B cell (primary cell): Measurements from ENCODE around the gene LTO1. TPM values are rescaled to one million over a fixed set of nuclear protein-coding genes. Genes with fewer than 3 reads are reported as not detected.

Experiments used
- ATAC-seq: fragments of 200-7000 bp; cut with Tn5 transposase; one replicate; pipeline ENCODE4 v1.10.0; 2021; ENCODE audit warnings: low read depth, mild to moderate bottlenecking, moderate number of reproducible peaks, moderate library complexity
- CTCF ChIA-PET: fragments of 350-600 bp; sonication (Branson Sonifier 250); formaldehyde crosslinking; loops from one replicate; lab custom pipeline; 2021; ENCODE audit warnings: antibody characterized with exemption, inconsistent platforms; lab: Charles Lee
- POLR2A ChIA-PET: fragments of 350-600 bp; sonication (Branson Sonifier 250); formaldehyde crosslinking; loops from one replicate; lab custom pipeline; 2021; ENCODE audit warnings: antibody characterized with exemption; lab: Charles Lee
- DNase-seq: peaks from one replicate; pipeline ENCODE4 v3.0.0; 2013
- H2AFZ ChIP-seq: 2 replicates; pipeline ENCODE4 v1.6.1; 2012; ENCODE audit warnings: mild to moderate bottlenecking, low read depth, low read length; ENCODE audit not compliant: insufficient read depth, poor library complexity, severe bottlenecking
- H3K27ac ChIP-seq, 2 donors: 1 replicate in 1 of 2; 2 replicates in 1 of 2; pipeline ENCODE4 v1.5.1; 2012 to 2013; ENCODE audit warnings: low read length in 2 of 2, mild to moderate bottlenecking in 2 of 2, moderate library complexity in 1 of 2
- H3K27me3 ChIP-seq, 4 experiments: fragments of 200-600 bp in 1 of 4; sonication (generic) in 1 of 4; replicated peaks in 1 of 4; 1 replicate in 2 of 4; 2 replicates in 2 of 4; pipeline versions ENCODE4 v1.6.1 to v1.7.0; 2013 to 2016; ENCODE audit warnings: low read length in 3 of 4, mild to moderate bottlenecking in 2 of 4, mixed read lengths in 1 of 4, moderate library complexity in 1 of 4; ENCODE audit not compliant: insufficient read depth in 4 of 4, control insufficient read depth in 3 of 4; ENCODE audit errors: control extremely low read depth in 1 of 4
- H3K36me3 ChIP-seq, 2 experiments: replicated peaks in 1 of 2; 1 replicate in 1 of 2; 2 replicates in 1 of 2; pipeline versions ENCODE4 v1.6.1 to v1.7.1; 2013; ENCODE audit warnings: low read length in 1 of 2; ENCODE audit not compliant: insufficient read depth in 2 of 2, control insufficient read depth in 1 of 2; ENCODE audit errors: control extremely low read depth in 1 of 2, extremely low read depth in 1 of 2
- H3K4me1 ChIP-seq, 2 donors: fragments of 200-600 bp in 1 of 2; sonication (generic) in 1 of 2; 1 replicate in 1 of 2; 2 replicates in 1 of 2; pipeline versions ENCODE4 v1.5.1 to v1.6.1; 2013 to 2017; ENCODE audit warnings: low read length in 2 of 2; ENCODE audit not compliant: control insufficient read depth in 2 of 2, insufficient read depth in 2 of 2
- H3K4me2 ChIP-seq: replicated peaks from 2 replicates; pipeline ENCODE3; 2012; ENCODE audit warnings: mild to moderate bottlenecking, low read depth, low read length; ENCODE audit not compliant: poor library complexity, severe bottlenecking
- H3K4me3 ChIP-seq, 5 experiments: fragments of 200-600 bp in 1 of 5; sonication (generic) in 1 of 5; 1 replicate in 3 of 5; 2 replicates in 2 of 5; pipeline versions ENCODE4 v1.5.1 to v1.7.0; 2011 to 2016; ENCODE audit warnings: low read length in 4 of 5, mild to moderate bottlenecking in 4 of 5, low read depth in 2 of 5, control low read depth in 1 of 5, moderate library complexity in 1 of 5; ENCODE audit not compliant: insufficient read depth in 1 of 5; ENCODE audit errors: control extremely low read depth in 1 of 5, extremely low read depth in 1 of 5
- H3K79me2 ChIP-seq: fragments of 200-600 bp; sonication (generic); one replicate; pipeline ENCODE4 v1.6.0; 2016; ENCODE audit warnings: low read length; ENCODE audit not compliant: control insufficient read depth, insufficient read depth
- H3K9ac ChIP-seq: fragments of 200-600 bp; sonication (generic); 2 replicates; pipeline ENCODE4 v1.6.1; 2017; ENCODE audit warnings: mild to moderate bottlenecking, low read length, moderate library complexity
- H3K9me3 ChIP-seq, 3 donors: one replicate each; pipeline versions ENCODE4 v1.6.1 to v1.7.1; 2013; ENCODE audit warnings: low read length in 2 of 3; ENCODE audit not compliant: control insufficient read depth in 2 of 3, insufficient read depth in 1 of 3; ENCODE audit errors: control extremely low read depth in 1 of 3
- H4K20me1 ChIP-seq: 2 replicates; pipeline ENCODE4 v1.6.0; 2012; ENCODE audit warnings: mild to moderate bottlenecking, low read length; ENCODE audit not compliant: insufficient read depth, control insufficient read depth, poor library complexity, severe bottlenecking
- H3K27ac Mint-ChIP-seq: one replicate; pipeline ENCODE4 v1.8.0; 2021; ENCODE audit warnings: mixed read lengths
- H3K27me3 Mint-ChIP-seq: one replicate; pipeline ENCODE4 v1.8.0; 2021; ENCODE audit warnings: mixed read lengths
- H3K4me1 Mint-ChIP-seq: one replicate; pipeline ENCODE4 v1.8.0; 2021; ENCODE audit warnings: mixed read lengths
- H3K4me3 Mint-ChIP-seq: one replicate; pipeline ENCODE4 v1.8.0; 2021; ENCODE audit warnings: mixed read lengths
- H3K9me3 Mint-ChIP-seq: one replicate; pipeline ENCODE4 v1.8.0; 2022; ENCODE audit warnings: mixed read lengths; ENCODE audit not compliant: insufficient read depth
- EZH2 ChIP-seq: IDR thresholded peaks from 2 replicates; pipeline ENCODE4 v1.6.1; 2012; ENCODE audit warnings: borderline replicate concordance, low read depth, mild to moderate bottlenecking, moderate library complexity, low read length; ENCODE audit not compliant: insufficient read depth, poor library complexity, severe bottlenecking
- WGBS: methylation state at CpG from one replicate; pipeline ENCODE4 v1.1.5; 2013; ENCODE audit warnings: missing lambda C conversion rate; ENCODE audit not compliant: insufficient coverage; 5-methylcytosine and 5-hydroxymethylcytosine counted together
- intact Hi-C: fragments of 100-400 bp; cut with micrococcal nuclease; formaldehyde crosslinking; loops from one replicate; pipeline ENCODE4 v1.10.0; 2022
- polyA plus RNA-seq: library from polyadenylated mRNA; depleted of rRNA; stranded (reverse); fragments of >200 nt; gene quantifications from 2 replicates; pipeline ENCODE4 v1.2.3, GENCODE V29; 2012
- total RNA-seq, 2 donors: library from RNA; stranded (reverse); fragments of 120-200 nt in 1 of 2; gene quantifications; 1 replicate in 1 of 2; 2 replicates in 1 of 2; pipeline versions ENCODE4 v1.2.3 to v1.2.4, GENCODE V29; 2013 to 2022
- TF ChIP-seq, protein P1 (sequence below): fragments of 200-600 bp; IDR thresholded peaks from one replicate; pipeline ENCODE4 v1.8.0; 2022; ENCODE audit warnings: antibody characterized with exemption, mild to moderate bottlenecking

The LTO1 gene
- total and polyA plus RNA-seq, 2 donors (not counting 1 experiment from before 2014, with no cell fraction given), result 44.4 to 68.8 TPM

DNA sequence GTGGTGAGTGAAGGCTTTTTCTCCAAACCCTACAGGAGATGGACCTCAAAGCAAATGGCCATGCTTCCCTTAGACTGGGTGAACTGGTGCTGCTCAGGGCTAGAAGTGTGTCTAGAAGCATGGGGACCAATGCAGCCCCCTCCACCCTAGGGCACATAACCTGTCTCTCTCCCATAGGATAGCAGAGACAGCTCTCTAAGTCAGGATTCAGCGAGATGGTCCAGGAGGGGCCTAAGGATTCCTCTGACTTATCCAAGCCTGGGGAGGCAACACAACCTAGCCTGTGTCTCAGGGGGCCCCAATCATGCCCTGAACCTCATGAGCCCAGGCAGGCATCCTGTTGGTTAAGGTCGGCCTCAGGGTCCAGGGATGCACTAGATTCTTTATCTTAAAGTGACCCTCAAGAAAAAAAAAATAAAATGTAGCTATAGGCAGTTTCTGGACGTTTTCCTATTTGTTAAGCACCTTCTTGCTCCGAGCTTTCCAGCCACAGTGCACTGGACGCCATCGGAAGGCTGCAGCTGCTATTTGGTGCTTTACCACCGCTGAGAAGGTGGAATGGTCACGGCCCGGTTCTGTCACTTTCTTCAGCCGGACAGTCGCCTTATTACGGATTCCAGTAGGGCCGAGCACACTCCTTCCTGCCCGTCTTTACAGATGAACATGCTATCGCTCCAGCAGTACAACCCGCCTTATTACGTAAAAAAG is 39.2 kb downstream of the LTO1 start:
- Histone ChIP-seq H3K4me3 (no peak overlapping the region), H3K9ac (no peak overlapping the region), H3K9me3 (peaks cover 0 to 22% (median 0%) of the 10 kb centered on the region in 3 donors), H3K36me3 (no peaks in the 10 kb centered on the region), H3K27ac (no peak overlapping the region), H3K4me1 (peaks cover 43% of the 10 kb centered on the region in 2 donors), H3K79me2 (no peaks in the 10 kb centered on the region), H3K27me3 (peaks cover 0 to 52% (median 36%) of the 10 kb centered on the region in 4 experiments), H3K4me2 (peak overlapping the region; percentile 78), H4K20me1 (no peaks in the 10 kb centered on the region), H2AFZ (no peak overlapping the region)
- no peaks in the 10 kb centered on the region for H3K9me3 Mint-ChIP-seq
- 82% methylated on average over 17 of the region's 17 CpGs for WGBS
- no peak overlapping the region for H3K27ac Mint-ChIP-seq
- ChIA-PET CTCF (no interaction called here), POLR2A (no interaction called here)
- TF ChIP-seq, protein P1, sequence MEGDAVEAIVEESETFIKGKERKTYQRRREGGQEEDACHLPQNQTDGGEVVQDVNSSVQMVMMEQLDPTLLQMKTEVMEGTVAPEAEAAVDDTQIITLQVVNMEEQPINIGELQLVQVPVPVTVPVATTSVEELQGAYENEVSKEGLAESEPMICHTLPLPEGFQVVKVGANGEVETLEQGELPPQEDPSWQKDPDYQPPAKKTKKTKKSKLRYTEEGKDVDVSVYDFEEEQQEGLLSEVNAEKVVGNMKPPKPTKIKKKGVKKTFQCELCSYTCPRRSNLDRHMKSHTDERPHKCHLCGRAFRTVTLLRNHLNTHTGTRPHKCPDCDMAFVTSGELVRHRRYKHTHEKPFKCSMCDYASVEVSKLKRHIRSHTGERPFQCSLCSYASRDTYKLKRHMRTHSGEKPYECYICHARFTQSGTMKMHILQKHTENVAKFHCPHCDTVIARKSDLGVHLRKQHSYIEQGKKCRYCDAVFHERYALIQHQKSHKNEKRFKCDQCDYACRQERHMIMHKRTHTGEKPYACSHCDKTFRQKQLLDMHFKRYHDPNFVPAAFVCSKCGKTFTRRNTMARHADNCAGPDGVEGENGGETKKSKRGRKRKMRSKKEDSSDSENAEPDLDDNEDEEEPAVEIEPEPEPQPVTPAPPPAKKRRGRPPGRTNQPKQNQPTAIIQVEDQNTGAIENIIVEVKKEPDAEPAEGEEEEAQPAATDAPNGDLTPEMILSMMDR, result no peak
- no peak for TF ChIP-seq EZH2
- no peak for ATAC-seq
- peaks cover 32% of the 10 kb centered on the region for H3K4me1 Mint-ChIP-seq
- intact Hi-C loops, result no loop called here
- no peak for DNase-seq
- peaks cover 49% of the 10 kb centered on the region for H3K27me3 Mint-ChIP-seq
- H3K4me3 Mint-ChIP-seq, result peak overlapping the region; percentile 8

DNA sequence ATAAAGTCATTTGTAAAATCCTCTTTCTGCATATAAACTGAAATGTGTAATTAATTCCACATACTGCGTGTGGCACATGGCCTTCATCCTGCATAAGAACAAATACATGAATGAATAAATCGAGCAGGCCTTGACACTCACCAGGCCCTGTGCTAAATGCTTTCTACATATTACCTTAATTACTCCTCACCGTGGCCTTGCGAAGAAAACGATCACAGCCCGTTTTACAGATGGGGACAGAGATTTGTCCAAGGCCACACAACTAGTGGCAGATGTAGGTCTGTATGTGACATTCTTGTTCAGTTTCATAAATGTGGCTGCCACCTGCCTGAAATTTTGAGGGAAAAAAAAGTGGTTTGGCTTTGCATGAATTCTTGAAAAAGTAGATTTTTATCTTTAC is 40.0 kb downstream of the LTO1 start:
- peaks cover 44% of the 10 kb centered on the region for H3K27me3 Mint-ChIP-seq
- H3K9ac ChIP-seq, result no peak overlapping the region
- DNase-seq (no peak), ATAC-seq (no peak)
- H3K4me1 Mint-ChIP-seq, result peaks cover 26% of the 10 kb centered on the region
- 100% methylated on average over 2 of the region's 6 CpGs for WGBS
- intact Hi-C loops, result no loop called here
- no peak overlapping the region for H3K4me2 ChIP-seq
- H3K27ac ChIP-seq, result no peak overlapping the region
- no peak overlapping the region for H3K4me3 ChIP-seq
- H3K9me3 Mint-ChIP-seq, result no peaks in the 10 kb centered on the region
- H3K4me1 ChIP-seq, result peaks cover 36 to 38% of the 10 kb centered on the region in 2 donors
- POLR2A ChIA-PET, result no interaction called here
- H3K27ac Mint-ChIP-seq, result no peak overlapping the region
- H3K79me2 ChIP-seq, result no peaks in the 10 kb centered on the region
- H3K9me3 ChIP-seq, result peaks cover 0 to 28% (median 3%) of the 10 kb centered on the region in 3 donors
- no peaks in the 10 kb centered on the region for H3K36me3 ChIP-seq
- TF ChIP-seq EZH2, result no peak
- TF ChIP-seq, protein P1, result no peak
- H3K27me3 ChIP-seq, result peaks cover 0 to 47% (median 33%) of the 10 kb centered on the region in 4 experiments
- H2AFZ ChIP-seq, result no peak overlapping the region
- H3K4me3 Mint-ChIP-seq, result no peak overlapping the region
- no peaks in the 10 kb centered on the region for H4K20me1 ChIP-seq
- CTCF ChIA-PET, result no interaction called here
